A673 (cell line): ENCODE measurements around the gene HPS1.

Experiments used
- EZH2 ChIP-seq: fragments of 200-600 bp; sonication (generic); IDR thresholded peaks from 2 replicates; pipeline ENCODE4 v1.6.1; 2017; ENCODE audit warnings: borderline replicate concordance, low read depth, mild to moderate bottlenecking, mixed read lengths, antibody characterized with exemption, low read length; ENCODE audit not compliant: poor library complexity, severe bottlenecking
- TF ChIP-seq, protein P1 (sequence below): fragments of 300-800, 200-600 bp; sonication (generic); conservative IDR thresholded peaks from 2 replicates; pipeline ENCODE4 v1.5.1; 2017; ENCODE audit warnings: low read depth, mild to moderate bottlenecking, antibody characterized with exemption, low read length, moderate library complexity, mixed read lengths

DNA sequence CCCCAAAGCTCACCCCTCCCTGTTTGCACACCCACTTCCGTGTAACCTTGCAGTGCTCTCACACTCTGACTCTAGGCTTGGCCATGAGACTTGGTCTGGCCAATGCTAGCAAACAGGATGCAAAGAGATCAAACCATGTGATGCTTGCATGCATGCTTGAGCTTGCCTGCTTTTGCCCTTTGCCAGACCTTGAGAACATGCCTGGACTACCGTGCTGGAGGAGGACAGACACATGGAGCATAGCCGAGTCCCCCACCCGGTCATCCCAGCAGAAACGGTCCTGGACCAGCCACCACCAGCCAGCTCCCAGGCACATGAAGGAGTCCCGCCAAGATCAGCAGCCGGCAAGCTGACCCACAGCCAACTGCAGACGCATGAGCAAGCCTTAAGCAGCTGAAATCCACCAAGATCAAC is 55.1 kb downstream of the HPS1 start:
- TF ChIP-seq, protein P1, sequence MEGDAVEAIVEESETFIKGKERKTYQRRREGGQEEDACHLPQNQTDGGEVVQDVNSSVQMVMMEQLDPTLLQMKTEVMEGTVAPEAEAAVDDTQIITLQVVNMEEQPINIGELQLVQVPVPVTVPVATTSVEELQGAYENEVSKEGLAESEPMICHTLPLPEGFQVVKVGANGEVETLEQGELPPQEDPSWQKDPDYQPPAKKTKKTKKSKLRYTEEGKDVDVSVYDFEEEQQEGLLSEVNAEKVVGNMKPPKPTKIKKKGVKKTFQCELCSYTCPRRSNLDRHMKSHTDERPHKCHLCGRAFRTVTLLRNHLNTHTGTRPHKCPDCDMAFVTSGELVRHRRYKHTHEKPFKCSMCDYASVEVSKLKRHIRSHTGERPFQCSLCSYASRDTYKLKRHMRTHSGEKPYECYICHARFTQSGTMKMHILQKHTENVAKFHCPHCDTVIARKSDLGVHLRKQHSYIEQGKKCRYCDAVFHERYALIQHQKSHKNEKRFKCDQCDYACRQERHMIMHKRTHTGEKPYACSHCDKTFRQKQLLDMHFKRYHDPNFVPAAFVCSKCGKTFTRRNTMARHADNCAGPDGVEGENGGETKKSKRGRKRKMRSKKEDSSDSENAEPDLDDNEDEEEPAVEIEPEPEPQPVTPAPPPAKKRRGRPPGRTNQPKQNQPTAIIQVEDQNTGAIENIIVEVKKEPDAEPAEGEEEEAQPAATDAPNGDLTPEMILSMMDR: no peak
- TF ChIP-seq EZH2: no peak
